GM19463 (cell line): Measurements from ENCODE around the gene ROM1.
"Not testable (repeated sequence)": the region's sequence is repeated elsewhere in the genome, so short reads cannot be mapped to it uniquely, and the experiment has no call there.

Source experiments
- ATAC-seq: cut with Tn5 transposase; IDR thresholded peaks from one replicate; pipeline ENCODE4 v1.9.1; 2021; ENCODE audit warnings: mild to moderate bottlenecking, moderate library complexity; ENCODE audit not compliant: unreplicated experiment

Gene ROM1

GRCh38 chr11:62585356-62585755, 27.7 kb upstream of the ROM1 start:
- ATAC-seq: not testable (repeated sequence)

GRCh38 chr11:62588966-62589637, 24.0 kb upstream of the ROM1 start:
- ATAC-seq: no peak

GRCh38 chr11:62591448-62592145, 21.5 kb upstream of the ROM1 start, which contains the start of gene TUT1:
TSS of gene TUT1 (minus strand) at chr11:62591523. CDS start at chr11:62591485, 38 bp downstream.
- ATAC-seq: peak; percentile 93

DNA sequence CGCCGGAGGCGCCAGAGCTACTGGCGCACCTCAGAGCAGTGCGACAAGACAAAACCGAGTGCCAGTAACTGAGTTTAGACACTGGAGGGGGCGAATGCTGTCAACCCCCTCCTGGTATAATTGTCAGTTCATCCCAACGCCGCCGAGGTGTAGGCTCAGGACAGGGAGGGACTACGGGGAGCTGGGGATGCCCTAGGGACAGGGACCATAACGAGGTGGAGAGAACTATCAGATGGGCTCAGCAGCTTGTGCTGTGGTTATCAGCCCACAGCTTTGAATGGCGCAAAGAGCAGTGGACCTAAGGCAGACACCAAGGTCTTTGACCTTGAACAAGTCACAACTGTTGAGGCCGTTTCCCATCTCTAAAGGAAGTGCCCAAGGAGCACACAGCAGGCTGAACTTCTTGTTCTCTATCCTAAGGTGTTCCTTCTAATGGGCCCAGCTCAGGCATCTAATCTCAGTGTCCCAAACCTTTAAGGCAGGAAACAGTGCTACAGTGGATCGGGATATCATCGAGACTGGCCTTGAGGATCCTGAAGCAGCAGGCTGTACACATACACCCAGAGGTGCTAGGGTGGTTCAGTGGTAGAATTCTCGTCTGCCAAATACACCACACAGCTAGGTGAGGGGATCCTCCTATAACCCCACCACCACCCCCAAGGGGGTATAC, 20.8 kb upstream of the ROM1 start:
- no peak for ATAC-seq

DNA sequence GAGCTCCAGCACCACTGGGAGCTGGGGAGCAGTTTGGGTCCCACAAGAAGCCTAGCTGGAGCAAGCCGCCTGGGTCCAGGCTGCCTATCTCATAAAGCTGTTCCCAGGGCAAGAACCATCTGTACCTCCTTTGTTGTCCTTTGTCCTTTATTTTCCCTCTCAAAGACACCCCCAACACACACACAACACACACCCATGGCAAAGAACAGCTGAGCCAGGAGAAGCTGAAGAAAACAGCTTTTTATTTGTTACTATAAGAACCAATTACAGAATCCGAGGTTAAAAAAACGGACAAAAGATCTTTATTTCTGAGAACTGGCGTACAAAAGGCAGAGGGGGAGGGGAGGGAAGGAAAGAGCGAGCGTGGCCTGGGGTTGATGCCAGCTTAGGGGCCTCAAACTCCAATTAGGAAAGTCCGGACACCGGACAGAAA, 20.1 kb upstream of the ROM1 start:
- no peak for ATAC-seq

DNA sequence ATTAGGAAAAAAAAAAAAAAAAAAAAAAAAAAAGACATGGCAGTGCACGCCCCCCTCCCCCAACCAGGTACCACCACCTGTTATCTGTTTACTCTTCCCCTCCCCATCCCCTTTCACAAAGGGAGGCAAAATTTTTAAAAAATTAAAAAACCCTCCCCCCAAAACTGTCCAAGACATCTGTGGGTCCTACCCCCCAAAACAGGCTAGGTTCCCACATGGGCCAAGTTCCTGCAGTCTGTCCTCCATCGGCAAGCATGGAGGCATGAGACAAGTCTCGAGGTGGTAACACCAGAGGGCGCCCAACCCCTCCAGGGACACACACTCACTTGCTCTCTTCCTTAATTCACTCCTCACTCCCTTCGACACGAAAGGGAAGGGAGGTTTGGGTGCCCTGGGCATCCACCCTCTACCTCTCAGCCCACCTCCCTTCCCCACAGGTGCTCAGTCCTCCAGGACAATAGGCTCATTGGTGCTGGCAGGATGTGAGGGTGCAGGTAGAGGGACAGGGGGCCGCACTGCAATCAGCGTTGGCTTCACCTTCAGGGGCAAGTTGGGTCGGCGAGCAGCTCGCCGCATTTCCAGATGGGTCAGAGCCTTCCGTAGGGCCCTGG, 19.5 kb upstream of the ROM1 start:
- no peak for ATAC-seq

GRCh38 chr11:62595124-62595523, 17.9 kb upstream of the ROM1 start:
- ATAC-seq: no peak

GRCh38 chr11:62599069-62599696, 13.9 kb upstream of the ROM1 start:
- ATAC-seq: peak; percentile 54

DNA sequence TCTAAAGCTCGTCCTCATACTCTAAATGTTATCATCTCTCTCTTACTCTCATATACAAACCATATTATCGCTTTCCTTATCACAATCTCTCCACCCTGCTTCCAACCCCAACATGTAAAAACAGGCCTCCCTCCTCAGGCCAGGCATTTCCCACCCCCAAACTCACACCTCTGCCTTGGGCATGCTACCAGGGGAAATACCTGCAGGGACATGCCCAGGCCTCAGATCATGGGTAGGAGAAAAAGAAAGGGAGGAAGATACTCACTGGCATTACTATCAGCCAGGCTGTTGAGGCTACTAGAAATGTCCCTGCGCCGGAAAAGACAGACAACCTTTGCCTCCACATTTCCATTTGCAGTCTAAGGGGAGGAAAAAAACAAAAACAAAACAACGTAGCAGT, 13.2 kb upstream of the ROM1 start:
- ATAC-seq: no peak

DNA sequence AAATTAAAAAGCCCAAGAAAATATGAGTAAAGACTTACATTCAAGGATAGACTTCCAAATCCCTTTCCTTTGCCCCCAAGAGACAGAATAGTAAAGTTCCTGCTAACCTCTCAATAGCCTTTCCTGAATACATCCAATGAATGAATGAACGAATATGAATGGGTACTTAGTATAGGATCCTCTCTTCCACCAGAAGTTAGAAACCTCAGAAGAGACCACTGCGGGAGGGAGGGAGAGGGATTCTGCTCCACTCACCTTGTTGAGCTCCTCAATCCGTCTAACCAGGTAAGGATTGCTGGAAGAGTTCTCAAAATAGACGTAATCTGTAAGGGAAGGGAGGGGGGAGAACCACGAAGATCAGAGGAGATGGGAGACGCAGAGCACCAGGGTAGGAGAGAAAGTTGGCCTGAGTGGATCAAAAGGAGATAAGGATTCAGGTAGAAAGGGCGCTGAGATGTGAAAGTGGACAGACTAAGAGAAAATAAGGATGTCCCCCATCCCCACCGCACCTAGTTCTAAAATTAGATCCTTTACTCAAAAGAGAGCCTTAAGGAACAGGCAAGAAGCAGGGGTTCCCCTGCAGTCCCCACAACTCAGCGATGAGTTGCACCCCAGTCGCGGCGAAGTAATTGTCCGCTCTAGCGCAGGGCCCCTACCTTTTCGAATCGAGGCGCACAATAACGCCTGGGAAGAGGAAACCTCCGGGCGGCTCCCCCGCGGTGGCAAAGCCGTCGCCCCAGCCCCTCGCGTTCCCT, 12.5 kb upstream of the ROM1 start:
- ATAC-seq: no peak

DNA sequence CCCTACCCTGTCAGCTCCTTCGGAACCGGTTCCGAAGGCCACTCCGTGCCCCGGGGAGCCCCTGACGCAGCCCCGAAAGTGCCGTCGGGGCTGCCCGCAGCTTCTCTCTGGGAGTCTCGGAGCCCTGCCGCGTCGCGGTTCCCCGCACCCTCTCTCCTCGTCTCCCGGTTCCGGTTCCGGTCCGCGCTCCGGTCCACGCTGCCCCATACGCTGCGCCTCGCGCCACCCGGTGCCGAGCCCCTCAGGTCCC, 12.0 kb upstream of the ROM1 start:
- ATAC-seq: peak; percentile 8

DNA sequence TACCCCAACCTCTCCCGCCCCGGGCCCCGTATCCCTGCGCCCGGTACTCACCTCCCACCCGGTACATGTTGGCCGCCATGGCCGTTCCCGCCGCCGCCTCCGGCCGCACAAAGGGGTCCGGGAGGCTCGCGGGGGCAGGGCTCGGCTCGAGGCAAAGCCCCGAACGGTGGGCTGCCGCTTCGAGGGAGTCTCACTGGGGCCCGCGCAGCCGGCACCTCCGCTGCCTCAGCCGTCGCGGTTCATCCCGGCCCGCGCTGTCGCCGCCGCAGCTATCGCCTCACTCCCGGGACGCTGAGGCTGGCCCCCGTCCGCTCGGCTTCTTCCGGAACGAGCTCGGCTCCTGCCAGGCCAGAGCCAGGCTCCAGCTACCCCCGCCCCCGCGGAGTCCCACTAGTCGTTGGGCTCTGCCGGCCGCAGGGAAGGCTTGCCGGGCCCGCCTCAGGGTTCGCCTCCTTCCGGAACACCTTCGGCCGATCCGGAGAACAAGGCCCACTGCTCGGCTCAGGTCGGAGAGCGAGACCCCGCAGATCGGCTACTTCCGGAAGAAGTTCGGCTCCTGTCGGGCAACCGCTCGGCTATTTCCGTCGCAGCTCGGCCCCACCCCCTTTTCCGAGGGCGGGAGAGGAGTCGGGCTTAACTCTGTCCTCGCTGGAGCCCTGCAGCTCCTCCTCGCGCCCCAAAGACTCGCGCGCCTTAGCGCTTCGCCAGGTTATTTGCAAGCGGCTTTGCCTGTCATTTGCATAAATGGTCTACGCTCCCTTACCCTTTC, 11.5 kb upstream of the ROM1 start, which contains the start of gene MTA2:
MTA2 (minus strand) TSS at position 494 of the 769 bp plus-strand sequence; CDS start at position 79, 415 bp downstream.
- peak; percentile 80 for ATAC-seq

- ATAC-seq: no peak
These were observed 10.7 kb upstream of the ROM1 start for GRCh38 chr11:62602141-62603071.

DNA sequence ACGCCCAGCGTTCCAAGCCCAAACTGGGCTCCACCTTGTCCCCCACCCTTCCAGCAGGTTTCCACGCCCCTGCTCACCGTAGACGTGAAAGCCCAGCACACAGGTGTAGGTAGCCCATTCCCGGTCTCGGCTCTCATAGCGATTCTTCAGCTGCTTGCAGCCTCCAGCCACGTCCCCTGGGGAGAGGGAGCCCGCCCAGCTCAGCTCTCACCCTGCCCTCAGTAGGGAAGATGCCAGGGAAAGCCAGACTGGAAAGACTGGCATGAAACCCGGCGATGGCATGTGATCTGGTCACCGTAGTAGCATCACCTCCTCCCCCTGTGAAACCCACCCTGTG, 10.0 kb upstream of the ROM1 start:
- no peak for ATAC-seq

DNA sequence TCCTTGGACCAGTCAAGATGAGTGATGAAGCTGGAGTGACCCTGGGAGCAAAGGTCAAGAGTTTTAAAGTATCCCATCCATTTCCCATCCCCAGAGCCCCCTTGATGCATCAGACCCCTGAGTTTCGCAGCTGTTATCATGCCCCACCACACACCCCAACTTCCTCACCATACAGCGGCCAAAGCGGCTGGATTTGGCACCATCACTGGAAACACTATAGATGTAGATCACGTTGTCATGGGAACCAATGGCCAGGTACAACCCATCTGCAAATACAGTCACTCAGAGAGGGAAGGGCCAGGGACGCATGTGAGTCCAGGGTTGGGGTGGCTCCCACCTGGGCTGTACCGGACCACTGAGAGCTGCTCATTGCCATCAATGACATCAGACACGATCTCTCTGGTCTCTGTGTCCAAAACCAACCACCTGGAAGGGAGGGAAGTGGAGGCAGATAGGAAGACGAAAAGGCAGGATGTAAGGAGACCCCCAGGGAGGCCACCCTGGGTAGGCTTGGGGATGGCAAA, 9.2 kb upstream of the ROM1 start:
- ATAC-seq: no peak

GRCh38 chr11:62604460-62605120, 8.5 kb upstream of the ROM1 start:
- ATAC-seq: no peak

DNA sequence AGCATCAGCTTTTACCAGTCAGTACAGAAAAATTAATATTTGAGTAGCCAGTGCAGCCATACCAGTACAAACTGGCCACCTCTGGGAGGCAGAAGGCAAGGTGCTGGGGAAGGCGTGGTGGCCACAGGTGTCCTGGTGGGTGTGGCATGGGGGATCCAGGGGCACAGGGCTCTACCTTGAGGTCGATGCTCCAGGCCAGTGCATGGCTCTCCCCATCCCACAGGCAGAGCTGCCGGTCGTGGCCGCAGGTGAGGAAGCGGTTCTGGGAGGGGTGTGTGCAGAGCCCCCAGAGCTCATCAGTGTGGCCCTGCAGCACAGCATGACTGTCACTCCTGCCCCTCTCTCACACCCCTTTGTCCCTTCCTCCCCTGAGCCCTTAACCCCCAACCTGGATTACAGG, 7.6 kb upstream of the ROM1 start:
- no peak for ATAC-seq

DNA sequence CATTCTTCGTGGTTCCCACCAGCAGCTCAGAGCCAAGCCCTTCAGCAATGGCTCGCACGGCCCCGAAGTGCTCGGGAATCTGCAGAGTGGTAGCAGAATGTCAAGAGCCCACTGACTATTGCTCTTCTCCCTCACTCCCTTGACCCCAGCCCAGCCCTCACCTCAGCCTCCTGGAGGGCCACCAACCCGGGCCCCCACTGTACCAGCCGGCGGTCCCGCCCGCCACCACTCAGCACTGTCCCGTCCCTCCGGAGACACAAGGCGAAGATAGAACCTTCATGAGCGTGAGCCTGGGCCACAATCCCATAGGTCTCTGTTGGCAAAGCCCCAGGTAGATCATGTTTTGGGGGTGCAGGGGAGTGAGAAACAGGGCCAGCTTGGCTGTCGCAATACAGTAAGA, 7.2 kb upstream of the ROM1 start:
- no peak for ATAC-seq
